HCT116 (cell line): ENCODE results near the gene FAM131A. TPM values are rescaled to one million over a fixed set of nuclear protein-coding genes. Genes with fewer than 3 reads are reported as not detected.

Source experiments
- ATAC-seq: fragments of 200-7000 bp; cut with Tn5 transposase; 2 replicates; pipeline ENCODE4 v1.9.1; 2020; ENCODE audit warnings: mild to moderate bottlenecking, moderate library complexity
- BruUV-seq: library from RNA; stranded (reverse); fragments of 400-500 nt; replicated peaks from 2 replicates; lab custom pipeline; 2021; lab: Mats Ljungman, UMichigan
- CTCF ChIA-PET: fragments of 300-600 bp; sonication (Branson Sonifier 250); formaldehyde crosslinking; loops from one replicate; lab custom pipeline; 2021; ENCODE audit warnings: antibody characterized with exemption; lab: Charles Lee
- POLR2A ChIA-PET: fragments of 300-600, 350-600 bp; sonication (Branson Sonifier 250); formaldehyde crosslinking; loops from one replicate; lab custom pipeline; 2021; ENCODE audit warnings: antibody characterized with exemption; lab: Charles Lee
- RAD21 ChIA-PET, 2 experiments: fragments of 300-600 bp; sonication (Branson Sonifier 250); formaldehyde crosslinking; loops; one replicate each; lab custom pipeline; 2023; ENCODE audit warnings: low total read pairs in 2 of 2; ENCODE audit not compliant: uncharacterized antibody in 2 of 2, unreplicated experiment in 2 of 2, low non-redundant PET in 1 of 2; lab: Charles Lee
- DNase-seq: peaks from one replicate; pipeline ENCODE4 v3.0.0-alpha.2; 2010; ENCODE audit warnings: low read depth, low spot score
- H2AFZ ChIP-seq: fragments of 200-600 bp; shearing (Covaris generic), sonication (generic); 2 replicates; pipeline ENCODE4 v1.6.1; 2017; ENCODE audit warnings: low read depth, mixed run types, mixed read lengths, antibody characterized with exemption, low read length; ENCODE audit not compliant: poor library complexity, severe bottlenecking
- H3K27ac ChIP-seq: 2 replicates; pipeline ENCODE4 v1.5.1; 2012; ENCODE audit warnings: low read depth, low read length
- H3K27me3 ChIP-seq: fragments of 200-600 bp; sonication (generic); 2 replicates; pipeline ENCODE4 v1.6.1; 2016; ENCODE audit warnings: mixed run types, low read length, mixed read lengths; ENCODE audit not compliant: insufficient read depth
- H3K36me3 ChIP-seq, 2 experiments: fragments of 200-500 bp in 1 of 2; fragments of 200-600 bp in 1 of 2; sonication (Bioruptor generic) in 1 of 2; sonication (generic) in 1 of 2; 2 replicates each; pipeline versions ENCODE4 v1.5.1 to v1.6.1; 2014 to 2016; ENCODE audit warnings: low read length in 2 of 2, inconsistent platforms in 1 of 2, mixed read lengths in 1 of 2, mixed run types in 1 of 2; ENCODE audit not compliant: insufficient read depth in 2 of 2, control insufficient read depth in 1 of 2
- H3K4me1 ChIP-seq, 2 experiments: fragments of 200-600 bp in 1 of 2; sonication (generic) in 1 of 2; 2 replicates each; pipeline versions ENCODE4 v1.5.1 to v1.6.1; 2012 to 2017; ENCODE audit warnings: low read length in 2 of 2, inconsistent platforms in 1 of 2, mild to moderate bottlenecking in 1 of 2, mixed read lengths in 1 of 2, mixed run types in 1 of 2, moderate library complexity in 1 of 2; ENCODE audit not compliant: insufficient read depth in 2 of 2, control insufficient read depth in 1 of 2
- H3K4me2 ChIP-seq: fragments of 200-600 bp; sonication (generic); 2 replicates; pipeline ENCODE4 v1.6.1; 2017; ENCODE audit warnings: mixed run types, low read length, mixed read lengths
- H3K4me3 ChIP-seq, 2 experiments: fragments of 200-600 bp in 1 of 2; sonication (generic) in 1 of 2; replicated peaks in 1 of 2; 2 replicates each; pipeline ENCODE4 v1.5.1; 2011 to 2016; ENCODE audit warnings: low read length in 2 of 2, control low read depth in 1 of 2, low read depth in 1 of 2, mild to moderate bottlenecking in 1 of 2, mixed read lengths in 1 of 2, mixed run types in 1 of 2
- H3K79me2 ChIP-seq: fragments of 200-600 bp; sonication (generic); 2 replicates; pipeline ENCODE4 v1.6.1; 2017; ENCODE audit warnings: mild to moderate bottlenecking, mixed run types, low read length, moderate library complexity, mixed read lengths; ENCODE audit not compliant: insufficient read depth
- H3K9ac ChIP-seq: fragments of 200-600 bp; sonication (generic); 2 replicates; pipeline ENCODE4 v1.6.1; 2016; ENCODE audit warnings: low read length, mixed read lengths
- H3K9me2 ChIP-seq: fragments of 200-600 bp; sonication (generic), shearing (Covaris generic); 2 replicates; pipeline ENCODE4 v1.6.1; 2017; ENCODE audit warnings: mixed run types, mild to moderate bottlenecking, moderate library complexity; ENCODE audit not compliant: insufficient read depth
- H3K9me3 ChIP-seq, 2 experiments: fragments of 200-500 bp in 1 of 2; fragments of 200-600 bp in 1 of 2; sonication (Bioruptor generic) in 1 of 2; sonication (generic) in 1 of 2; 2 replicates each; pipeline ENCODE4 v1.6.1; 2014 to 2017; ENCODE audit warnings: low read length in 2 of 2, mixed read lengths in 2 of 2, inconsistent platforms in 1 of 2, low read depth in 1 of 2, mild to moderate bottlenecking in 1 of 2, mixed run types in 1 of 2, moderate library complexity in 1 of 2; ENCODE audit not compliant: control insufficient read depth in 1 of 2, insufficient read depth in 1 of 2
- H4K20me1 ChIP-seq: fragments of 200-600 bp; sonication (generic), shearing (Covaris generic); 2 replicates; pipeline ENCODE4 v1.6.1; 2017; ENCODE audit warnings: mixed run types, mild to moderate bottlenecking, moderate library complexity; ENCODE audit not compliant: insufficient read depth
- EZH2phosphoT487 ChIP-seq: fragments of 200-600 bp; IDR thresholded peaks from 2 replicates; pipeline ENCODE4 v1.6.1; 2018; ENCODE audit warnings: antibody characterized with exemption, borderline replicate concordance
- FOSL1 ChIP-seq: IDR thresholded peaks from 2 replicates; pipeline ENCODE4 v1.6.1; 2012; ENCODE audit warnings: low read depth
- intact Hi-C: fragments of 100-400 bp; cut with micrococcal nuclease; formaldehyde crosslinking; loops from 2 replicates; pipeline ENCODE4 v1.10.0; 2022
- total RNA-seq: library from RNA; stranded (reverse); gene quantifications from one replicate; pipeline ENCODE4 v1.2.1, GENCODE V29; 2021; ENCODE audit not compliant: unreplicated experiment
- TF ChIP-seq, protein P1 (sequence below): IDR thresholded peaks from 2 replicates; pipeline ENCODE4 v1.6.1; 2012

FAM131A gene
- total RNA-seq, 1 experiment from 2014 or later = 17.8 TPM

GRCh38 chr3:184358124-184358767, 20.8 kb downstream of the FAM131A start:
- Histone ChIP-seq H3K9me3 (no peaks in the 10 kb centered on the region), H3K4me3 (no peak overlapping the region), H4K20me1 (no peaks in the 10 kb centered on the region), H3K36me3 (peaks cover 18 to 24% of the 10 kb centered on the region in 2 experiments; a peak in 3 of 4 replicates), H3K9ac (no peak overlapping the region), H3K9me2 (no peaks in the 10 kb centered on the region), H3K27ac (no peak overlapping the region), H3K4me1 (peaks cover 4 to 22% of the 10 kb centered on the region in 2 experiments; a peak in 3 of 4 replicates), H3K79me2 (peaks cover 15% of the 10 kb centered on the region), H2AFZ (no peak overlapping the region), H3K4me2 (no peak overlapping the region), H3K27me3 (no peaks in the 10 kb centered on the region)
- intact Hi-C loops = no loop called here
- BruUV-seq = no TSS peak
- ChIA-PET CTCF (no interaction called here), POLR2A (interaction anchor here (1.5 kb wide), 1 partner anchor 12 kb away, joined by 4 read pairs; no protein-coding TSS in a partner anchor), RAD21 (no interaction called here)
- ATAC-seq = no peak
- TF ChIP-seq FOSL1 (no peak), EZH2phosphoT487 (no peak)
- no peak for DNase-seq

DNA sequence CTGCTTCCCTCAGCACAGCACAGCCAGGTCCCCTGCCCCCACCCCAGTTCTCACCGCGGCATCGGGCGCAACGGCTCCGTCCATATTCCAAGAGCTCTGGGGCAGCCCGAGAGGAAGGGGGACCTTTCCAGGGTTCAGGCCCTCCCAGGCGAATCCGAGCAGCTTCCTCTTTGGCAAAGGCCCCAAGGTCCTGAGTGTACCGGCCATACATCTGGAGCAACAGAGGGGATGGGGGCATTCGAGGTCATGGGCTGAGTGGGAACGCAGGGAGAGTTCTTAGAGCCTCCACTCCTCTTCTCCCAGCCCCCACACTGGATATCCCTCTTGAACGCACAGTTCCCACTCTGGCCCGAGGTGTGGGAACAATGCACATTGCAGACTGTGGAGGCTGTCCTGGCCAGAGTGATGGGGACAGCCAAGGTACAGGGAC, 21.5 kb downstream of the FAM131A start:
- BruUV-seq = no TSS peak
- no peak overlapping the region for H3K4me2 ChIP-seq

More for the DNA sequence above, 21.5 kb downstream of the FAM131A start:
- Histone ChIP-seq H3K27me3 (no peaks in the 10 kb centered on the region), H3K79me2 (peaks cover 22% of the 10 kb centered on the region), H3K9ac (no peak overlapping the region), H3K4me1 (peaks cover 4 to 22% of the 10 kb centered on the region in 2 experiments; a peak in 3 of 4 replicates), H3K27ac (no peak overlapping the region), H3K36me3 (peaks cover 18 to 19% of the 10 kb centered on the region in 2 experiments; a peak in 3 of 4 replicates), H3K4me3 (no peak overlapping the region)
- ATAC-seq = no peak
- RAD21 ChIA-PET = no interaction called here
- intact Hi-C loops = no loop called here
- TF ChIP-seq, protein P1, sequence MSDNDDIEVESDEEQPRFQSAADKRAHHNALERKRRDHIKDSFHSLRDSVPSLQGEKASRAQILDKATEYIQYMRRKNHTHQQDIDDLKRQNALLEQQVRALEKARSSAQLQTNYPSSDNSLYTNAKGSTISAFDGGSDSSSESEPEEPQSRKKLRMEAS = no peak
- TF ChIP-seq, all 23 proteins: peak for 0
- DNase-seq = no peak
- Histone ChIP-seq H3K9me2 (no peaks in the 10 kb centered on the region), H4K20me1 (no peaks in the 10 kb centered on the region), H2AFZ (no peak overlapping the region), H3K9me3 (no peaks in the 10 kb centered on the region)
- ChIA-PET CTCF (no interaction called here), POLR2A (interaction anchor here (1.5 kb wide), 1 partner anchor 13 kb away, joined by 4 read pairs; no protein-coding TSS in a partner anchor)
